ENCODE data around the gene COX14.

GRCh38 chr12:50102646-50103309 lies 9.3 kb upstream of the COX14 start:
- no peak for TF ChIP-seq CTCF (conservative IDR thresholded peaks at IDR 0.05; ENCODE audit: low read depth, low read length)
- no peak for TF ChIP-seq EZH2phosphoT487 (IDR thresholded peaks at IDR 0.05; ENCODE audit: borderline replicate concordance, low read length)
